Coronary artery (tissue), 2 donors: Measurements from ENCODE around the gene YY2.

Source experiments
- DNase-seq: peaks from one replicate; pipeline ENCODE4 v3.0.0-alpha.2; 2017; ENCODE audit warnings: low spot score
- H3K27ac ChIP-seq, 2 donors: fragments of 200-600 bp; sonication (generic); one replicate each; pipeline ENCODE4 v1.5.1; 2016 to 2019
- H3K4me3 ChIP-seq: fragments of 200-600 bp; sonication (generic); 2 replicates; pipeline ENCODE4 v1.5.1; 2016; ENCODE audit warnings: mild to moderate bottlenecking, moderate library complexity
- CTCF ChIP-seq: fragments of 200-600 bp; sonication (generic); IDR thresholded peaks from one replicate; pipeline ENCODE4 v1.5.1; 2019; ENCODE audit warnings: antibody characterized with exemption

Gene YY2

GRCh38 chrX:21905953-21906352 lies 50.2 kb downstream of the YY2 start:
- no peak for DNase-seq
- no peak for TF ChIP-seq CTCF
- H3K27ac ChIP-seq: no peak overlapping the region

GRCh38 chrX:21907260-21907659 lies 51.5 kb downstream of the YY2 start:
- no peak for DNase-seq
- TF ChIP-seq CTCF: no peak
- H3K27ac ChIP-seq: no peak overlapping the region
- H3K4me3 ChIP-seq: no peak overlapping the region

More at GRCh38 chrX:21905953-21906352, 50.2 kb downstream of the YY2 start:
- no peak overlapping the region for H3K4me3 ChIP-seq
